DMS53 treated with DMSO at 0.1 percent for 48 hours (cell line): ENCODE measurements around the gene SLC25A33.
A peak's percentile ranks its signal among the peaks of the same experiment; 100 is the strongest.

ENCODE experiments used
- DNase-seq: peaks from one replicate; lab custom pipeline; 2025; ENCODE audit not compliant: unreplicated experiment; lab: John Stamatoyannopoulos, UW

SLC25A33 gene

GRCh38 chr1:9600861-9601834 is 61.9 kb downstream of the SLC25A33 start:
- no peak for DNase-seq

- DNase-seq: no peak
These were observed 62.9 kb downstream of the SLC25A33 start for GRCh38 chr1:9601942-9602793.

DNA sequence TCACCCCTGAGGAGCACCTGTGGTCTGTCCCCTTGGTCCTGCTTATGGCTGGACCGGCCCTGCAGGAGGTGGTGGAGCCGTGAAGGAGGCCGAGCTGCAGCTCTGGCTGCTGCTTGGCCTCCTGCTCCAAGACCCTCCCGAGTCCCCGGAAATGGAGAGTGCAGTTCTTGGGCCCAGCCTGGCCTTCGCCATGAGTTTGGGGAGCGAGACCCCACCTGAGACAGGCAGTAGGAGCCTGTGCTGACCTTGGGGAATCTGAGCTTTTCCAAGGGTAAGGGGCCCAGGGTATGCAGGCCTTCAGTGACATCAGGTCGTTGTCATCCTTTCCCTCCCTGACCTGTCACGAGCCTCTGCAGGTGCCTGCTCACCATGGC is 63.5 kb downstream of the SLC25A33 start:
- DNase-seq: no peak

- DNase-seq: no peak
These were observed 64.0 kb downstream of the SLC25A33 start for GRCh38 chr1:9603307-9603706.

DNA sequence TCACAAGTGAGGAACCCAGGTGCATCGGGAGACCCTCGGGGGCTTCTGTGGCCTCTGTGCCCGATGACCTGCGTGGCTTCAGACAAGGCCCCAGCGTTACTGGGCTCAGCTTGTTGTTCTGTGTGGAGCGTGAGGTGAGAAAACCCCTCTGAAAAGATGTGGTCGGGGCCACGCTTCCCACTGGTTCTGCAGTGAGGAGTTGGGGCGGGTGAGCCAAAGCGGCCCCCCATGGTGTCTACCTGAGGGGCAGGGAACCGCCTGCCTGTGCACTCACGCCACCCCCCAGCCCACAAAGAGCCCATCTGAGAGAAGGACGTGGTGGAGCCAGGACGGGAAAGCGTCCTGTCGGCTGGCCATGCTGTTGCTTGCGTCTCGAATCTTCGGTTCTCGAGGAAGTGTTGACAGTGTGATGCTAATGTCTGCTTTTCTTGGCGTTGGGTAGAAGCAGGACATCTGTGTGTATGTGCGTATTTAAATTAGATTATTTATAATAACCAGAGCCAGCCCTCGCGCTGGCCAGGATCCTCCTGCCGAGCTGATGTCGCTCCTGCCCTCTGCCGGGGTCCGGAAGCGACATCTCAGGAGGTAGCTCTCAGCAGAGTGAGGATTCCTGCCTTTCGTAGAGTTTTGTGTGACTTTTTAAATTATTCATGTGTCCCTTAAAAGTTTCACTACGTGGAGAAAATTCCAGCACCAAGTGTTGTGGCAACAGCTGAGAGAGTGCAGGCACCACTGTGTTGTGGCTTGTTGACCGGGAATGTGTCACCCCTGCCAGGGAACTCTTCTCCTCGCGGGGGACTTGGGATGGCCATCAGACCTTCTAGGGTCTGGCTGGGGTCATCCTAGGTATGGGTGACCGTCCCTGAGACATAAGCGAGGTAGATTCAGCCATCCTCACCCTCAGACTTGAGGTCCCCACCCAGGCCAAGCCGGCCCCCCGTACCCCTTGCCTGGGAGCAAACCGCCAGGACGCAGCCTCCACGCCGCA is 64.8 kb downstream of the SLC25A33 start:
- no peak for DNase-seq

DNA sequence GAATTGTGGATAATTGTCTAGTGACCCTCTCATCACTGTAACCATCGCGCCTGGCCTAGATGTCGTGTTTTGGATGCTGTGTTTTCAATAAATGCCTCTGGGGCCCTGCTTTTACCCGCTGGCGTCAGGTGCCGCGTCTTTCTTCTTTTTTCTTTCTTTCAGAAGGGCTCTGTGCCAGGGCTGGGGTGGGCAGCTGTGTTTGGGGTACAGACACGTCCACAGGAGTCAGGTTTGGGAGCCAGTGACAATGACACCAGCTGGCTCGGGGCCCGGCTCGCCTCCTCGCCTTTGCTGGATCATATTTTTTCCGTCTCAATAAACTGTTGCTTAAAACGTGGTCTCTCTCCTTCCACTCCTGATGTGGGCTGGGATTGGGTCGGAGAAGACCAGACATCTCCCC is 65.6 kb downstream of the SLC25A33 start:
- no peak for DNase-seq

DNA sequence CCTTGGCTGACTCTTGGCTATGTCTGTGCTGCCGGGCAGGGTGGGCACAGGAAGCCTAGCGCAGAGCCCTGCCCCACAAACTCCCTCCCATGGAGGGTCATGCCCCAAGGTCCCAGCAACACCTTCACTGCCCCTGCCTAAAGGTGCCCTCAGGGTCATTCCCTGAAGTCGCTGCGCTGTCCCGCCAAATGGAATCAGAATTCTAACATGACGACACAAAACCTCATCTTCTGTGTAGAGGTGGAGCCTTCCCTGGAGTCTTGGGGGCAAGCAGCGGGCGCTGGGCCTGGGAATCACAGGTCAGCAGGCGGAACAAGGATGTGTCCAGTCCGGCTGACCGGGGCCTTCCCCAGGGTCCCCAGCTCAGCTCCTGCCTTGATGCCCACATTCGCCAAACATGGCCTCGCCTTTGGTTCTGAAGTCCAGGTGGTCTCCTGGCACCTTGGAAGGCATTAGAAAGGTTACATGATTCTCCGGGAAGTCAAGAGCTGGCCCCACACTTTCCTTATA is 66.7 kb downstream of the SLC25A33 start:
- DNase-seq: no peak

- DNase-seq: no peak
These were observed 67.2 kb downstream of the SLC25A33 start for GRCh38 chr1:9606458-9606857.

GRCh38 chr1:9606948-9607347 is 67.7 kb downstream of the SLC25A33 start:
- no peak for DNase-seq

DNA sequence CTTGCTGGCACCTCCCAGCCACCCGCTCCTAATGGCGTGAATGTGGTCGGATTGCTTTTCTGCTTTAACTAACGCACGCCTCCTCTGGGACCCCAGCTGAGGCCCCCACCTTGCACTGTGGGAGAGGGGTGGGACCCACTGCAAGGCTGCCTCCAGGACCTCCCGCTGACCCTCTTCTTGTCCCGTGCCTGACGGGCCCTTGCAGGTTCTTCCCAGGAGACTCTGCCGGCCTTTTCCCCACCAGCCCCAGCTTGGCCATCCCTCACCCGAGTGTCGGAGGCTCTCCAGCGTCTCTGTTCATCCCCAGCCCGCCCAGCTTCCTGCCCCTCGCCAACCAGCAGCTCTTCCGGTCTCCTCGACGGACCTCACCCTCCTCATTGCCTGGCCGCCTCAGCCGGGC is 68.1 kb downstream of the SLC25A33 start:
- no peak for DNase-seq

- DNase-seq: no peak
These were observed 70.7 kb downstream of the SLC25A33 start for GRCh38 chr1:9609998-9610397.

GRCh38 chr1:9610548-9610947 is 71.3 kb downstream of the SLC25A33 start:
- DNase-seq: no peak

- DNase-seq: no peak
These were observed 72.5 kb downstream of the SLC25A33 start for GRCh38 chr1:9611716-9612115.

GRCh38 chr1:9612162-9612845 is 73.0 kb downstream of the SLC25A33 start:
- DNase-seq: no peak

GRCh38 chr1:9612871-9613624 is 73.8 kb downstream of the SLC25A33 start:
- DNase-seq: no peak

- no peak for DNase-seq
These were observed 74.5 kb downstream of the SLC25A33 start for GRCh38 chr1:9613625-9614299.

DNA sequence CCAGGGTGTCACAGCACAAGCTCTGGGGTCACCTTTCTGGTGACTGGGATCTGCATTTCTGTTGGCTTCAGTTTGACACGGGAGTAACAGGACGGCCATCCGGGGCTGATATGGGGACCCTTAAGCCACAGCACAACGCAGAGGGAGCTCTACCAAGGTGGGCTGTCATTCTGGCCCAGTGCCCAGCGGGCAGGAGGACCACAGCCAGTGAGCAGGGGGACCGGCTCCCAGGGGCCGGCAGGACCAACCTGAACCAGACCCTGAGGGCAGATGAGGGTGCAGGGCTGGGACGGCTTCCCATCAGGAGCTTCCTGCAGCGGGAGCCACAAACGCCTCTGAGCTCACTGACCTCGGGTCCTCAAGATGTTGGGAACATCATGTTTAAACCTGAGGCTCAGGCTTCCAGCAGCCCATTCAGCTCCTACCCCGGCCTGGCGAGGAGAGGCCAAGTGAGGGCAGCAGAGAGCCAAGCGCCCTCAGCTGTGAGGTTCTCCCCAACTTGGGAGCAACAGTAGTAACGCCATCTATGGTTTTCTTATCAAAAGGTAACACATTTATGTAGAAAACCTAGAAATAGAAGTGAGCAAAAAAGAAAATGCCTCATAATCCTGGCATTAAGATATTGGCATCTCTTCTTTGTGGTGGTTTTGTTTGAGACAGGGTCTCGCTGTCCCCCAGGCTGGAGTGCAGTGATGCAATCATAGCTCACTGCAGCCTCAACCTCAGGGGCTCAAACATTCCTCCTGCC is 76.2 kb downstream of the SLC25A33 start:
- peak; percentile 12 for DNase-seq
